A673 (cell line): ENCODE data around the gene MACROH2A1.

Experiments
- EZH2 ChIP-seq: fragments of 200-600 bp; sonication (generic); IDR thresholded peaks from 2 replicates; pipeline ENCODE4 v1.6.1; 2017; ENCODE audit warnings: borderline replicate concordance, low read depth, mild to moderate bottlenecking, mixed read lengths, antibody characterized with exemption, low read length; ENCODE audit not compliant: poor library complexity, severe bottlenecking
- TF ChIP-seq, protein P1 (sequence below): fragments of 300-800, 200-600 bp; sonication (generic); conservative IDR thresholded peaks from 2 replicates; pipeline ENCODE4 v1.5.1; 2017; ENCODE audit warnings: low read depth, mild to moderate bottlenecking, antibody characterized with exemption, low read length, moderate library complexity, mixed read lengths

DNA sequence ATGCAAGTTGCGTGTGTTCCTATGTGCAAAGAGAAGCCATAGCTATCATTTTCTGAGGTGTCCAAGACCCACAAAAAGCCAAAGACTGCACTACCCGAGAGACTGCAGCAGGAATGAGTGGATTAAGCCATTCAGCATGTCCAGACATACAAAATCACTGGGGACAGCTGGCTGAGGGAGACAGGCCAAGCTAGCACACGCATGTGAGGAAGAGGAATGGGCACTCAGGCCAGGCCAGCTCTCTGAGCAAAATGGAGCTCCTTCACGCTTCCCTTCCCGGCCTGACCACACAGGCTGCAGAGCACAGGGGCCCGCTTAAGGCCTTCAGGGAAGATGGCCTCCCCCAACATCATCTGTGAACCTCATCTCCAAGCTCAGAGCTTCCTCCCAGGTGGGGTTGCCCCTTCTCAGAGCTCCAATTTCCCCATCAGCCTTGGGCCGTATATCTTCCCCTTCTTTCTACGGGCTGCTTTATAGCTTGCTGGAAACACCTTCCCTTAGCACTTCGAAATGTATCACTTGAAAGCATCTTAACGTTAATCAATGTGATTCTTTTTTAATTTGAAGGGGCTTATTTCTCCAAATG lies 39.7 kb upstream of the MACROH2A1 start:
- TF ChIP-seq, protein P1, sequence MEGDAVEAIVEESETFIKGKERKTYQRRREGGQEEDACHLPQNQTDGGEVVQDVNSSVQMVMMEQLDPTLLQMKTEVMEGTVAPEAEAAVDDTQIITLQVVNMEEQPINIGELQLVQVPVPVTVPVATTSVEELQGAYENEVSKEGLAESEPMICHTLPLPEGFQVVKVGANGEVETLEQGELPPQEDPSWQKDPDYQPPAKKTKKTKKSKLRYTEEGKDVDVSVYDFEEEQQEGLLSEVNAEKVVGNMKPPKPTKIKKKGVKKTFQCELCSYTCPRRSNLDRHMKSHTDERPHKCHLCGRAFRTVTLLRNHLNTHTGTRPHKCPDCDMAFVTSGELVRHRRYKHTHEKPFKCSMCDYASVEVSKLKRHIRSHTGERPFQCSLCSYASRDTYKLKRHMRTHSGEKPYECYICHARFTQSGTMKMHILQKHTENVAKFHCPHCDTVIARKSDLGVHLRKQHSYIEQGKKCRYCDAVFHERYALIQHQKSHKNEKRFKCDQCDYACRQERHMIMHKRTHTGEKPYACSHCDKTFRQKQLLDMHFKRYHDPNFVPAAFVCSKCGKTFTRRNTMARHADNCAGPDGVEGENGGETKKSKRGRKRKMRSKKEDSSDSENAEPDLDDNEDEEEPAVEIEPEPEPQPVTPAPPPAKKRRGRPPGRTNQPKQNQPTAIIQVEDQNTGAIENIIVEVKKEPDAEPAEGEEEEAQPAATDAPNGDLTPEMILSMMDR, result no peak
- no peak for TF ChIP-seq EZH2
